PFSK-1 (cell line): Measurements from ENCODE around the gene PPFIBP1.

Source experiments
- FOXP2 ChIP-seq: optimal IDR thresholded peaks from 2 replicates; pipeline ENCODE3; 2011; ENCODE audit warnings: borderline replicate concordance, control low read depth, inconsistent platforms; ENCODE audit not compliant: insufficient read depth; ENCODE audit errors: extremely low read length, extremely low read depth
- POLR2AphosphoS5 ChIP-seq: IDR thresholded peaks from 2 replicates; pipeline ENCODE4 v1.6.1; 2012; ENCODE audit warnings: low read depth, mild to moderate bottlenecking, control low read depth, low read length, moderate library complexity
- SIN3A ChIP-seq: IDR thresholded peaks from 2 replicates; pipeline ENCODE4 v1.6.1; 2012; ENCODE audit warnings: mild to moderate bottlenecking, low read length, moderate library complexity, borderline replicate concordance; ENCODE audit not compliant: insufficient read depth
- TAF1 ChIP-seq: IDR thresholded peaks from 2 replicates; pipeline ENCODE4 v1.6.1; 2012; ENCODE audit warnings: low read length, control low read depth, borderline replicate concordance; ENCODE audit not compliant: insufficient read depth
- TF ChIP-seq, protein P1 (sequence below), 2 experiments: IDR thresholded peaks; 2 replicates each; pipeline versions ENCODE4 v1.6.1 to v1.8.0; 2011 to 2012; ENCODE audit warnings: low read depth in 2 of 2, low read length in 2 of 2, control low read depth in 1 of 2, inconsistent platforms in 1 of 2, mild to moderate bottlenecking in 1 of 2, moderate library complexity in 1 of 2; ENCODE audit not compliant: insufficient read depth in 1 of 2

Gene PPFIBP1

DNA sequence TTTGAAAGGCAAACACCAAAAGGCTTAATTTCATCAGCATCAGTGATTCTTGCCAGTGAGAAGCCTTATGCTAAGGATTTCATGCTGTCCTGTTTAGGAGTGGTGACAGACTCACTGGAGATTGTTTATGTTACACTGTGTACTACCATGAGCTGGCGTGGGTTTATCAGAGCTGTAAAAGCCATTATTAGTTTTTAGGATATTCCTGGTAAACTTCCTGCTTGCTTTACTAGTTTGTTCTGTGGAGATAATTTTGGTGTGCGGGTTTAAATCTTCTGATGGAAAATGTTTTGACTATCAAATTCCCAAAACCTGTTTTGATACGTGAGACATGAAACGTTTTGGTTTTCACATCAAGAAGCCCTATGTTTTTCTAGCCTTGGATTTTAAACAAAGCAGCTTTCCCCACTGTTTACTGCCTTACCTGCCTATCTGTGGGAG is 15.2 kb downstream of the PPFIBP1 start:
- no peak for TF ChIP-seq FOXP2
- TF ChIP-seq, protein P1, sequence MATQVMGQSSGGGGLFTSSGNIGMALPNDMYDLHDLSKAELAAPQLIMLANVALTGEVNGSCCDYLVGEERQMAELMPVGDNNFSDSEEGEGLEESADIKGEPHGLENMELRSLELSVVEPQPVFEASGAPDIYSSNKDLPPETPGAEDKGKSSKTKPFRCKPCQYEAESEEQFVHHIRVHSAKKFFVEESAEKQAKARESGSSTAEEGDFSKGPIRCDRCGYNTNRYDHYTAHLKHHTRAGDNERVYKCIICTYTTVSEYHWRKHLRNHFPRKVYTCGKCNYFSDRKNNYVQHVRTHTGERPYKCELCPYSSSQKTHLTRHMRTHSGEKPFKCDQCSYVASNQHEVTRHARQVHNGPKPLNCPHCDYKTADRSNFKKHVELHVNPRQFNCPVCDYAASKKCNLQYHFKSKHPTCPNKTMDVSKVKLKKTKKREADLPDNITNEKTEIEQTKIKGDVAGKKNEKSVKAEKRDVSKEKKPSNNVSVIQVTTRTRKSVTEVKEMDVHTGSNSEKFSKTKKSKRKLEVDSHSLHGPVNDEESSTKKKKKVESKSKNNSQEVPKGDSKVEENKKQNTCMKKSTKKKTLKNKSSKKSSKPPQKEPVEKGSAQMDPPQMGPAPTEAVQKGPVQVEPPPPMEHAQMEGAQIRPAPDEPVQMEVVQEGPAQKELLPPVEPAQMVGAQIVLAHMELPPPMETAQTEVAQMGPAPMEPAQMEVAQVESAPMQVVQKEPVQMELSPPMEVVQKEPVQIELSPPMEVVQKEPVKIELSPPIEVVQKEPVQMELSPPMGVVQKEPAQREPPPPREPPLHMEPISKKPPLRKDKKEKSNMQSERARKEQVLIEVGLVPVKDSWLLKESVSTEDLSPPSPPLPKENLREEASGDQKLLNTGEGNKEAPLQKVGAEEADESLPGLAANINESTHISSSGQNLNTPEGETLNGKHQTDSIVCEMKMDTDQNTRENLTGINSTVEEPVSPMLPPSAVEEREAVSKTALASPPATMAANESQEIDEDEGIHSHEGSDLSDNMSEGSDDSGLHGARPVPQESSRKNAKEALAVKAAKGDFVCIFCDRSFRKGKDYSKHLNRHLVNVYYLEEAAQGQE (IDR thresholded peaks at IDR 0.05; ENCODE audit: insufficient read depth in 1 of 2, low read depth in 2 of 2, low read length in 2 of 2) = no peak
- no peak for TF ChIP-seq POLR2AphosphoS5

DNA sequence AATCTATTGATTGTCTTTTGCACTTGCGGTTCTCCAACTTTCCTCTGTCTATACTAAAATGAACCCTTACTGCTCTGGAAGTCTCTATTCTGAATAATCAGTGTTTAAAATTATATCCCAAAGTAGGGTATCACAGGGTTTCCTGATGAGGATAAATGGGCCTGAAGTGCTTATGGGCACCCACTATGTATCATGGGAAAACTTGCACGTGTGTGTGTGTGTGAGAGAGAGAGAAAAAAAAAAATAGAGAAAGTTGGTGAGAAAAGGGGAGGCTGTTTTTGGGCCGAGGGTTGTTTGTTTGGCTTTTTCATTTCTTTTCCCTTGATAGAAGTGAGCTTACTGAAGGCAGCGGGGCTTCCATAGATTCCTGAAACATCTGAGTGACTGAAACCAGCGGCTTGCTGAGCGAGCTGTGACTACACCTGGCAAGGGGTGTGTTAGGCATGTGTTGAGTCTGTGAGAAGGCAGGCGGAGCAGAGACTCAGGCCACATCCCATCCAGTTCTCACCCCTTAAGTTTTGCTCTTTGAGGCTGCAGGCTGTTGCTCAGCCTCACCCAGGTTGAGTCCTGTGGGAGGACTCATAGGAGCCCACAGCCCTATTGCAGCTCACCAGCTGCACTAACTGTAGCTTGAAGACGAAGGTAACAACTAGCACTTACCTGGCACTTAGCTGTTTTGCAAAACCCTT is 17.2 kb downstream of the PPFIBP1 start:
- no peak for TF ChIP-seq FOXP2
- TF ChIP-seq, protein P1 (IDR thresholded peaks at IDR 0.05; ENCODE audit: insufficient read depth in 1 of 2, low read depth in 2 of 2, low read length in 2 of 2) = no peak
- TF ChIP-seq POLR2AphosphoS5 = no peak
- no peak for TF ChIP-seq SIN3A
- TF ChIP-seq TAF1 = no peak

DNA sequence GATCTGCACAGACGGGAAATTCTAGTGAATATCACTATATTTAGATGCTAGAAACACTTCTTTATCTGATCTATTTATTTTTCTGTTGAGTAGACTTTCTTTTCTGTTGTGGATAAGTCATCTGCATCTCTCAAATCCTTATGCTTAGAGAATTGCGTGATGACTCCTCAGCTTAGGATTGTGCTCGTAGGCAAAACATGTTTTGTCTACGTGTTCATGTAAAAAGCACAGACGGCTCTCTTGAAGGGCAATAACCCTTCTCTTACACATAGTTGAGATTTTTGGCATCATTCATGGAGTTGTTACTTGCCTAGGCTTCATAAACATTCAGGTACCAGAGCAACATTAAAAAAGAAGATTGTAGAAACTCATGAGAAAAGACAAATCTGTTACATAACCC is 18.6 kb downstream of the PPFIBP1 start:
- TF ChIP-seq, protein P1 (IDR thresholded peaks at IDR 0.05; ENCODE audit: insufficient read depth in 1 of 2, low read depth in 2 of 2, low read length in 2 of 2) = no peak
- no peak for TF ChIP-seq TAF1
- TF ChIP-seq POLR2AphosphoS5 = no peak
- TF ChIP-seq SIN3A = no peak
- no peak for TF ChIP-seq FOXP2

DNA sequence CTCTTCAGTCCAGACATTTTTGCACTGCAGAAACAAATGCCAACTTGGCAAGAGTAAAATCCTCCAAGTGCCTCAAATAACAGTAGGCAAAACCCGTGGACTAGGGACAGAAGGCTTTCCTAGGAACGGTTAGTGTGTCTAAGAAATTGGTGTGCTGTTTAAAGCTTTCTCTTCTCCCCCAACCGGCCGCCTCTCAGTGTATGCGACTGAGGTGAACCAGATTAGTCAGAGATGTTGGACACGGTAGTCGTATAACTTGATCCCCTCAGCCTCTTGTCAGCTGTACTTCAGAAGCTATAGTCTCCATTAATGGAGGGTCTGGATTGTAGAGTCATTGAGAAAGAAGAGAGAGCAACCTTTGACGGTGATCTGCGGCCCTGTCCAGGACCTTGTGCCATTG is 21.7 kb downstream of the PPFIBP1 start:
- TF ChIP-seq FOXP2 (no peak), POLR2AphosphoS5 (no peak)
- TF ChIP-seq, protein P1 (IDR thresholded peaks at IDR 0.05; ENCODE audit: insufficient read depth in 1 of 2, low read depth in 2 of 2, low read length in 2 of 2) = no peak

DNA sequence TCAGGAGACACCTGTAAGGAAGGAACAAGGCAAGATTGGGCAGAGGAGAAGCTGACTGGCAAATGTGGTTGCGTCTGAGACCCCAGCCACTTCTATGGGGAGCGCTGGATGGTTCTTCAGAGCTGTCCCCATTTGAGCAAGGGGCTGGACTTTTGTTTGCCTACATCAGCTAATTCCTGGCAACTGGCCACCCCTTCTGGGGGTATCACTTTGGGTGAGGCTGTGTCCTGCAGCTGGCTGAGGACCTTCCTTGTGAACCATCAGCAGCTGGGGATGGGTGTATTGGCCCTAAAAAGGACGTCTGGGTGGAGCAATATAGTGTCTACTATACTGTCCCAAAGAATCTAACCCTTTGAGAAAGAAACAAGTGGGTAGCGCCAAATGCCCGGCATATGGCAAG is 23.6 kb downstream of the PPFIBP1 start:
- TF ChIP-seq POLR2AphosphoS5 (no peak), TAF1 (no peak), FOXP2 (no peak), SIN3A (no peak)
- TF ChIP-seq, protein P1 (IDR thresholded peaks at IDR 0.05; ENCODE audit: insufficient read depth in 1 of 2, low read depth in 2 of 2, low read length in 2 of 2) = no peak
